ENCODE results near the gene ARHGEF33. TPM values are rescaled to one million over a fixed set of nuclear protein-coding genes. Genes with fewer than 3 reads are reported as not detected.
"Not testable (repeated sequence)": the region's sequence is repeated elsewhere in the genome, so short reads cannot be mapped to it uniquely, and the experiment has no call there.

The ARHGEF33 gene
- total and polyA plus RNA-seq, 2 of the 8 experiments (the other 6 are each of a cell fraction or from before 2014, with no cell fraction given) = 0.09 to 0.95 TPM

GRCh38 chr2:38935568-38936172, 46.0 kb downstream of the ARHGEF33 start (continued):
- TF ChIP-seq SP1 (IDR thresholded peaks at IDR 0.05; ENCODE audit: low read depth, low read length) = no peak
- TF ChIP-seq EP300 (IDR thresholded peaks at IDR 0.05; ENCODE audit: borderline replicate concordance in 1 of 2, low read depth in 2 of 2, low read length in 2 of 2) = no peak
- TF ChIP-seq YY1 (IDR thresholded peaks at IDR 0.05; ENCODE audit: low read depth, low read length) = no peak

GRCh38 chr2:38936516-38936915, 46.8 kb downstream of the ARHGEF33 start:
- H2BK5ac ChIP-seq (ENCODE audit: low read depth, low read length); DNase-seq (ENCODE audit: low read depth in 1 of 2, low spot score in 2 of 2); H4K5ac ChIP-seq (ENCODE audit: insufficient read length, low read depth, low read length); H2BK120ac ChIP-seq (replicated peaks; ENCODE audit: low read depth, low read length); H3K4me1 ChIP-seq (replicated peaks in 1 of 4; ENCODE audit: control insufficient read depth in 3 of 4, insufficient read depth in 4 of 4, low read length in 3 of 4); H3K79me2 ChIP-seq (ENCODE audit: control insufficient read depth in 1 of 2, insufficient read depth in 2 of 2, low read length in 2 of 2); POLR2A ChIA-PET (ENCODE audit: partially characterized antibody); H3K23ac ChIP-seq (ENCODE audit: insufficient read length); H2BK15ac ChIP-seq (ENCODE audit: low read length); H3K4ac ChIP-seq (replicated peaks; ENCODE audit: insufficient read length, low read depth, low read length); H3K4me3 ChIP-seq (ENCODE audit: extremely low read depth in 1 of 4, insufficient read depth in 2 of 4, low read depth in 3 of 4, low read length in 4 of 4); H3K9me3 ChIP-seq (ENCODE audit: insufficient read depth in 2 of 2, low read depth in 1 of 2, low read length in 1 of 2); H3K27ac ChIP-seq (ENCODE audit: low read depth, low read length); H2BK20ac ChIP-seq (ENCODE audit: low read length); H3K14ac ChIP-seq (ENCODE audit: insufficient read length); H2BK12ac ChIP-seq (ENCODE audit: low read depth, low read length); H4K91ac ChIP-seq (replicated peaks; ENCODE audit: insufficient read length, low read length); H3K36me3 ChIP-seq (ENCODE audit: control insufficient read depth in 2 of 4, insufficient read depth in 4 of 4, low read length in 3 of 4); H3K27me3 ChIP-seq (replicated peaks in 1 of 4; ENCODE audit: control insufficient read depth in 3 of 4, extremely low read depth in 1 of 4, insufficient read depth in 3 of 4, low read length in 3 of 4); H3K9ac ChIP-seq (replicated peaks in 1 of 4; ENCODE audit: extremely low read depth in 1 of 4, low read depth in 3 of 4, low read length in 3 of 4); H3K23me2 ChIP-seq (ENCODE audit: low read depth, low read length); H2AK5ac ChIP-seq (ENCODE audit: low read depth, low read length); H3K4me2 ChIP-seq (ENCODE audit: insufficient read depth in 1 of 2, low read depth in 2 of 2, low read length in 2 of 2); FAIRE-seq; H3K18ac ChIP-seq (ENCODE audit: extremely low read depth, low read length); H4K20me1 ChIP-seq (replicated peaks in 1 of 2; ENCODE audit: control insufficient read depth in 1 of 2, insufficient read depth in 2 of 2, low read length in 2 of 2); H4K8ac ChIP-seq (ENCODE audit: extremely low read depth, insufficient read depth, low read length); H3K56ac ChIP-seq (replicated peaks; ENCODE audit: insufficient read length, low read depth, low read length); H3K79me1 ChIP-seq (ENCODE audit: low read depth, low read length); H2AFZ ChIP-seq (ENCODE audit: low read length): not testable (repeated sequence)
- WGBS, 2 experiments (ENCODE audit: extremely low coverage in 1 of 2, insufficient coverage in 1 of 2, insufficient read length in 1 of 2, insufficient replicate concordance in 2 of 2, low coverage in 1 of 2, low lambda C conversion rate in 2 of 2, missing lambda C conversion rate in 1 of 2) = 92% methylated on average over 6 of the region's 6 CpGs; no CpG with 5 or more reads in 1 of the 2 experiments
- CTCF ChIA-PET (ENCODE audit: partially characterized antibody) = interaction anchor here (1.0 to 1.6 kb wide), 3 partner anchors 9 to 12 kb away, joined by 3 to 17 read pairs (median 5); no protein-coding TSS in a partner anchor
